ENCODE data around the gene DDN. TPM values are rescaled to one million over a fixed set of nuclear protein-coding genes. Genes with fewer than 3 reads are reported as not detected.

Gene DDN
- total RNA-seq, 1 experiment from 2014 or later: 3.5 TPM

DNA sequence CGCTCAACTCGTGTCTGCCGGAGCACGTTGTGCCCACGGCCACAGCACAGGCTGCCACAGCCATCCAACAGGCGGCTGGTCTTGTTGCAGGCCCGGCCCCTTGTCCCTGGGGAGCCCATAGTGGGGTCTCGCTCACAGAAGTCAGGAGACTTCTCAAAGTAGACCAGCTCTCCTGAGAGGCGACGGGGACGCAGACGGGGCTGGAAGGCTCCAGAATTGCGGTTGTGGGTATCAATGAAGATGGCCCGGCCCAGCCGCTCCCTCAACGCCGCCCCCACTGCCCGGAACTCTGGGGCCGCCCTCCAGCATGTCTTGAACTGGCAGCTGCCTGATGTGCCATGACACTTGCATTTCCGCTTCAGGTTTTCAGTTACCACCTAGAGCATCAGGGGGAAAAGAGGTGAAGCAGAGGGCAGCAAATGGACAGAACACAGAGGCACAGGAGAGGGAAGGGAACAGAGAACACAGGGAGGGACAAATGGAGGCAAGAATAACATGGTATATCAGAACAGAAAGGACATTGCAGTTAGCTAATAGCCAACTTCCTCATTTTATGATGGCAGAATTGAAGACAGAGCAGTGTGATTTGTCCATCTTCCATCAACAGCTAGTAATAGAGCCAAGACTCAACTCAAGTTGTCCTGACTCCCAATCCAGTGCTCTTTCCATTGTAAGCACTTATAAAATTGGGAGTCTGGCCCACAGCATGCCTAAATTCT is 32.8 kb downstream of the DDN start:
- ATAC-seq (no peak), DNase-seq (no peak)
- intact Hi-C loops (cut with micrococcal nuclease): no loop called here
- ChIA-PET POLR2A (ENCODE audit: unreplicated experiment) (no interaction called here), CTCF (interaction anchor here (0.9 to 1.0 kb wide), 2 partner anchors 22 to 30 kb away, joined by 4 to 5 read pairs; no protein-coding TSS in a partner anchor)
- Histone ChIP-seq H3K4me1 (ENCODE audit: insufficient read depth, low read length) (peaks cover 20% of the 10 kb centered on the region), H3K27me3 (ENCODE audit: low read length) (no peaks in the 10 kb centered on the region), H3K9me2 (replicated peaks; ENCODE audit: low read length) (no peaks in the 10 kb centered on the region), H3K27ac (ENCODE audit: low read length) (no peak overlapping the region), H2AFZ (ENCODE audit: low read length) (no peak overlapping the region), H4K20me1 (ENCODE audit: low read length) (no peaks in the 10 kb centered on the region), H3K79me2 (ENCODE audit: low read length) (no peaks in the 10 kb centered on the region), H3K36me3 (ENCODE audit: low read depth, low read length) (no peaks in the 10 kb centered on the region), H3K4me2 (ENCODE audit: low read length) (no peak overlapping the region), H3K4me3 (ENCODE audit: low read length) (no peak overlapping the region), H3K9me3 (ENCODE audit: low read length) (no peaks in the 10 kb centered on the region), H3K9ac (ENCODE audit: low read length) (no peak overlapping the region), H3F3A (ENCODE audit: low read length, unreplicated experiment) (no peaks in the 10 kb centered on the region)
- TF ChIP-seq EZH2 (IDR thresholded peaks at IDR 0.05; ENCODE audit: low read length, unreplicated experiment): no peak
- no peak for TF ChIP-seq EZH2phosphoT487 (IDR thresholded peaks at IDR 0.05; ENCODE audit: borderline replicate concordance, low read length)
- TF ChIP-seq, protein P1, sequence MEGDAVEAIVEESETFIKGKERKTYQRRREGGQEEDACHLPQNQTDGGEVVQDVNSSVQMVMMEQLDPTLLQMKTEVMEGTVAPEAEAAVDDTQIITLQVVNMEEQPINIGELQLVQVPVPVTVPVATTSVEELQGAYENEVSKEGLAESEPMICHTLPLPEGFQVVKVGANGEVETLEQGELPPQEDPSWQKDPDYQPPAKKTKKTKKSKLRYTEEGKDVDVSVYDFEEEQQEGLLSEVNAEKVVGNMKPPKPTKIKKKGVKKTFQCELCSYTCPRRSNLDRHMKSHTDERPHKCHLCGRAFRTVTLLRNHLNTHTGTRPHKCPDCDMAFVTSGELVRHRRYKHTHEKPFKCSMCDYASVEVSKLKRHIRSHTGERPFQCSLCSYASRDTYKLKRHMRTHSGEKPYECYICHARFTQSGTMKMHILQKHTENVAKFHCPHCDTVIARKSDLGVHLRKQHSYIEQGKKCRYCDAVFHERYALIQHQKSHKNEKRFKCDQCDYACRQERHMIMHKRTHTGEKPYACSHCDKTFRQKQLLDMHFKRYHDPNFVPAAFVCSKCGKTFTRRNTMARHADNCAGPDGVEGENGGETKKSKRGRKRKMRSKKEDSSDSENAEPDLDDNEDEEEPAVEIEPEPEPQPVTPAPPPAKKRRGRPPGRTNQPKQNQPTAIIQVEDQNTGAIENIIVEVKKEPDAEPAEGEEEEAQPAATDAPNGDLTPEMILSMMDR (conservative IDR thresholded peaks at IDR 0.05; ENCODE audit: low read depth, low read length): no peak
- no TSS peak for BruUV-seq (replicated peaks)

DNA sequence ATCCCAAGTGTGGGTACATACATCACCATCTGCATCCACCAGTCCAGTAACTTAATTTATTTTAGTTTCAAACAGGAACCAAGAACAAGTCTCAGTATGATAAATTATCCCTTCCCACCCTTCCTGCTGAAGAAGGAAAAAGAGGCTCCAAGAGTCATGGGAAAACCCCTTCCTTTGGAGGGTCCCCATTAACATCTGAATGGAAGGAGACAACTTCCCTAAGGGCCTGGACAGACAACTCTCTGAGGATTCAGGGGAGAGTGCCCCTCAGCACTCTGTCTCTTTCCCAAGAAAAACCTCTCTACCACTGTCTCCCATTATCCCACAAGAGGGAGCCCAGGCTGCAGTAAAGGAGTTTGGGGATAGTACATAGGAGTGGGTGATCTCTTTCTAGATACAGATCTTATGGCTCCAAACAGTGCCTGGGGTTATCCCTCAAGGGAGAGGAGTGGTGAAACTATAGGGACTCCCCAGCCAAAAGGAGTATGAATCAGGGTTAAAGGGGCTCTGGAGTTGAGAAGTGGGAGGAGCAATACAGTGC is 33.8 kb downstream of the DDN start:
- no peaks in the 10 kb centered on the region for H3K9me3 ChIP-seq (ENCODE audit: low read length)
- peak; percentile 70 for ATAC-seq
- no TSS peak for BruUV-seq (replicated peaks)

More for the DNA sequence above, 33.8 kb downstream of the DDN start:
- POLR2A ChIA-PET (ENCODE audit: unreplicated experiment): no interaction called here
- no peaks in the 10 kb centered on the region for H3K79me2 ChIP-seq (ENCODE audit: low read length)
- no peak overlapping the region for H3K9ac ChIP-seq (ENCODE audit: low read length)
- H3K4me1 ChIP-seq (ENCODE audit: insufficient read depth, low read length): peaks cover 20% of the 10 kb centered on the region
- no peaks in the 10 kb centered on the region for H3F3A ChIP-seq (ENCODE audit: low read length, unreplicated experiment)
- no peaks in the 10 kb centered on the region for H3K36me3 ChIP-seq (ENCODE audit: low read depth, low read length)
- intact Hi-C loops (cut with micrococcal nuclease): loop anchor here (1.0 kb wide), 1 partner anchor 30 kb away; no protein-coding TSS in a partner anchor
- CTCF ChIA-PET: no interaction called here
- H3K9me2 ChIP-seq (replicated peaks; ENCODE audit: low read length): no peaks in the 10 kb centered on the region
- H3K27me3 ChIP-seq (ENCODE audit: low read length): no peaks in the 10 kb centered on the region
- H3K27ac ChIP-seq (ENCODE audit: low read length): no peak overlapping the region
- DNase-seq: no peak
- H3K4me2 ChIP-seq (ENCODE audit: low read length): no peak overlapping the region
- no peaks in the 10 kb centered on the region for H4K20me1 ChIP-seq (ENCODE audit: low read length)
- TF ChIP-seq, protein P1 (conservative IDR thresholded peaks at IDR 0.05; ENCODE audit: low read depth, low read length): peak; percentile 54
- no peak for TF ChIP-seq EZH2phosphoT487 (IDR thresholded peaks at IDR 0.05; ENCODE audit: borderline replicate concordance, low read length)
- no peak overlapping the region for H2AFZ ChIP-seq (ENCODE audit: low read length)
- H3K4me3 ChIP-seq (ENCODE audit: low read length): no peak overlapping the region

Measured in PC-3 (cell line).